Naive thymus-derived CD4-positive, alpha-beta T cell (primary cell): ENCODE data around the gene NWD2. TPM values are rescaled to one million over a fixed set of nuclear protein-coding genes. Genes with fewer than 3 reads are reported as not detected.
"Not testable (repeated sequence)": the region's sequence is repeated elsewhere in the genome, so short reads cannot be mapped to it uniquely, and the experiment has no call there.

Source experiments
- ATAC-seq: fragments of 150-1000 bp; cut with Tn5 transposase; 2 replicates; pipeline ENCODE4 v1.10.0; 2021; ENCODE audit warnings: mild to moderate bottlenecking, moderate library complexity
- CTCF ChIA-PET: fragments of 350-600 bp; sonication (Branson Sonifier 250); formaldehyde crosslinking; loops from one replicate; lab custom pipeline; 2021; ENCODE audit warnings: antibody characterized with exemption; lab: Charles Lee
- POLR2A ChIA-PET: fragments of 350-600 bp; sonication (Branson Sonifier 250); formaldehyde crosslinking; loops from one replicate; lab custom pipeline; 2021; ENCODE audit warnings: antibody characterized with exemption, inconsistent platforms; lab: Charles Lee
- DNase-seq, 9 donors: peaks; one replicate each; pipeline versions ENCODE4 v3.0.0 to v3.0.0-alpha.2; 2020 to 2022; ENCODE audit warnings: mixed read lengths in 1 of 9
- H3K27ac ChIP-seq: one replicate; pipeline ENCODE4 v1.7.0; 2013; ENCODE audit warnings: mild to moderate bottlenecking, low read depth, low read length, moderate library complexity
- H3K27me3 ChIP-seq, 2 donors: one replicate each; pipeline ENCODE4 v1.7.0; 2013; ENCODE audit warnings: low read length in 2 of 2, mild to moderate bottlenecking in 2 of 2, moderate library complexity in 2 of 2; ENCODE audit not compliant: control insufficient read depth in 2 of 2, insufficient read depth in 2 of 2
- H3K36me3 ChIP-seq, 3 experiments: 1 replicate in 2 of 3; 2 replicates in 1 of 3; pipeline ENCODE4 v1.7.0; 2013; ENCODE audit warnings: low read length in 3 of 3, mild to moderate bottlenecking in 3 of 3, moderate library complexity in 1 of 3; ENCODE audit not compliant: insufficient read depth in 3 of 3, control insufficient read depth in 2 of 3
- H3K4me1 ChIP-seq, 2 donors: one replicate each; pipeline ENCODE4 v1.7.0; 2013; ENCODE audit warnings: low read length in 2 of 2, mild to moderate bottlenecking in 2 of 2, moderate library complexity in 1 of 2; ENCODE audit not compliant: control insufficient read depth in 2 of 2, insufficient read depth in 2 of 2
- H3K4me3 ChIP-seq: 2 replicates; pipeline ENCODE4 v1.7.0; 2013; ENCODE audit warnings: mild to moderate bottlenecking, low read length
- H3K9me3 ChIP-seq, 3 experiments: 1 replicate in 2 of 3; 2 replicates in 1 of 3; pipeline ENCODE4 v1.7.0; 2013; ENCODE audit warnings: low read length in 3 of 3; ENCODE audit not compliant: control insufficient read depth in 2 of 3
- H3K27ac Mint-ChIP-seq, 9 donors: one replicate each; pipeline ENCODE4 v1.8.0; 2020 to 2022; ENCODE audit warnings: mixed read lengths in 9 of 9, mild to moderate bottlenecking in 8 of 9, moderate library complexity in 5 of 9, inconsistent platforms in 2 of 9
- H3K27me3 Mint-ChIP-seq, 5 donors: one replicate each; pipeline ENCODE4 v1.8.0; 2021 to 2022; ENCODE audit warnings: mixed read lengths in 5 of 5, mild to moderate bottlenecking in 1 of 5
- H3K36me3 Mint-ChIP-seq, 5 donors: one replicate each; pipeline ENCODE4 v1.8.0; 2020 to 2022; ENCODE audit warnings: mixed read lengths in 5 of 5, mild to moderate bottlenecking in 3 of 5, inconsistent platforms in 1 of 5
- H3K4me1 Mint-ChIP-seq, 7 donors: one replicate each; pipeline ENCODE4 v1.8.0; 2020 to 2022; ENCODE audit warnings: mixed read lengths in 7 of 7, mild to moderate bottlenecking in 3 of 7, inconsistent platforms in 1 of 7
- H3K4me3 Mint-ChIP-seq, 10 donors: one replicate each; pipeline ENCODE4 v1.8.0; 2020 to 2022; ENCODE audit warnings: mild to moderate bottlenecking in 10 of 10, mixed read lengths in 10 of 10, moderate library complexity in 6 of 10, inconsistent platforms in 2 of 10
- H3K9me3 Mint-ChIP-seq, 11 donors: one replicate each; pipeline ENCODE4 v1.8.0; 2020 to 2022; ENCODE audit warnings: mixed read lengths in 11 of 11, mild to moderate bottlenecking in 4 of 11, inconsistent platforms in 1 of 11, moderate library complexity in 1 of 11
- intact Hi-C, 2 donors: fragments of 100-400 bp; cut with micrococcal nuclease; formaldehyde crosslinking; loops; one replicate each; pipeline ENCODE4 v1.15.1; 2023
- microRNA-seq: library from miRNA; unstranded; fragments of <30 nt; microRNA quantifications from one replicate; pipeline ENCODE4 v1.2.0, GENCODE V29; 2022; ENCODE audit warnings: borderline microRNAs expressed
- polyA plus RNA-seq, 2 donors: library from polyadenylated mRNA; unstranded; fragments of 300-500 nt; fragmentation: Illumina TruSeq; gene quantifications; one replicate each; pipeline ENCODE4 v1.2.3, GENCODE V29; 2021
- total RNA-seq, 6 experiments: library from RNA in 5 of 6; stranded (reverse) in 5 of 6; gene quantifications; 1 replicate in 5 of 6; 2 replicates in 1 of 6; pipeline ENCODE4 v1.2.3 and lab custom pipeline; 2021 to 2026

Gene NWD2
- total and polyA plus RNA-seq, 7 experiments from 2014 or later = not detected

GRCh38 chr4:37486166-37486565, 241.6 kb downstream of the NWD2 start:
- DNase-seq (no peak), ATAC-seq (no peak)
- Histone ChIP-seq H3K27me3 (no peaks in the 10 kb centered on the region), H3K36me3 (no peaks in the 10 kb centered on the region), H3K9me3 (no peaks in the 10 kb centered on the region), H3K4me1 (no peaks in the 10 kb centered on the region), H3K4me3 (no peak overlapping the region), H3K27ac (no peak overlapping the region)
- Mint-ChIP-seq H3K4me3 (no peak overlapping the region), H3K4me1 (no peaks in the 10 kb centered on the region), H3K27me3 (peaks cover 0 to 14% (median 7%) of the 10 kb centered on the region in 5 donors), H3K36me3 (peaks cover 0 to 7% (median 0%) of the 10 kb centered on the region in 5 donors), H3K27ac (no peak overlapping the region), H3K9me3 (peaks cover 0 to 8% (median 0%) of the 10 kb centered on the region in 11 donors)
- POLR2A ChIA-PET = no interaction called here
- intact Hi-C loops = no loop called here
- CTCF ChIA-PET = no interaction called here

- DNase-seq (no peak), ATAC-seq (no peak)
- CTCF ChIA-PET = no interaction called here
- Mint-ChIP-seq H3K4me3 (no peak overlapping the region), H3K36me3 (peaks cover 0 to 4% (median 0%) of the 10 kb centered on the region in 5 donors), H3K27ac (no peak overlapping the region), H3K9me3 (peaks cover 0 to 1% (median 0%) of the 10 kb centered on the region in 11 donors), H3K4me1 (no peaks in the 10 kb centered on the region), H3K27me3 (peaks cover 0 to 9% (median 5%) of the 10 kb centered on the region in 5 donors)
- intact Hi-C loops = no loop called here
- Histone ChIP-seq H3K36me3 (no peaks in the 10 kb centered on the region), H3K4me3 (no peak overlapping the region), H3K4me1 (no peaks in the 10 kb centered on the region), H3K9me3 (no peaks in the 10 kb centered on the region), H3K27ac (no peak overlapping the region), H3K27me3 (no peaks in the 10 kb centered on the region)
- POLR2A ChIA-PET = no interaction called here
These were observed 243.1 kb downstream of the NWD2 start for GRCh38 chr4:37487668-37488067.

DNA sequence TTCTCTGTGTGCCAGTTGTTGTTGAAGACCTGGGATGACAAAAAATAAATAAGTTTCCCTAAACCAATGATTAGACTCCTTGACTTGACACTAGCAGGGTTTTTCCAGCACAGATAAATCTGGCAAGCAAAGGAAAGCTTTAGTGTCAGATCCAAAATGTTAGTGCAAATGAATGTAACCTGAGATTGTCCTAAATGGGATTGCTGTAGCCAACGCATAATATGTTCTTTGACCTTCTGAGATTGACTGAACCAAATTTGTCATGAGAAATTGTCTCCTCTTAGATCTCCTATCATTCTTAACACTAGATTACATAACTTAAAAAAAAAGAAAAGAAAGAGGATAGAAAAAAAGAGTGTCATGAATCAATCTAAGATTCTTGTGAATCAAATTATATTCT, 245.2 kb downstream of the NWD2 start:
- Histone ChIP-seq H3K27me3 (no peaks in the 10 kb centered on the region), H3K4me1 (no peaks in the 10 kb centered on the region), H3K27ac (no peak overlapping the region), H3K9me3 (no peaks in the 10 kb centered on the region), H3K36me3 (no peaks in the 10 kb centered on the region), H3K4me3 (no peak overlapping the region)
- intact Hi-C loops = no loop called here
- Mint-ChIP-seq H3K36me3 (no peaks in the 10 kb centered on the region), H3K4me1 (no peaks in the 10 kb centered on the region), H3K27ac (no peak overlapping the region), H3K27me3 (peaks cover 0 to 19% (median 11%) of the 10 kb centered on the region in 5 donors), H3K4me3 (no peak overlapping the region), H3K9me3 (peaks cover 0 to 6% (median 0%) of the 10 kb centered on the region in 11 donors)
- CTCF ChIA-PET = no interaction called here
- ATAC-seq (no peak), DNase-seq (no peak)
- POLR2A ChIA-PET = no interaction called here

- no peaks in the 10 kb centered on the region for H3K4me1 ChIP-seq
- H3K4me3 ChIP-seq = no peak overlapping the region
- Mint-ChIP-seq H3K36me3 (peaks cover 0 to 3% (median 0%) of the 10 kb centered on the region in 5 donors), H3K27ac (no peak overlapping the region), H3K9me3 (peaks cover 0 to 15% (median 4%) of the 10 kb centered on the region in 11 donors), H3K27me3 (peaks cover 0 to 23% (median 15%) of the 10 kb centered on the region in 5 donors), H3K4me3 (no peak overlapping the region), H3K4me1 (no peaks in the 10 kb centered on the region)
- no peak overlapping the region for H3K27ac ChIP-seq
- no peaks in the 10 kb centered on the region for H3K9me3 ChIP-seq
- ChIA-PET POLR2A (no interaction called here), CTCF (no interaction called here)
- DNase-seq (no peak), ATAC-seq (no peak)
- no peaks in the 10 kb centered on the region for H3K27me3 ChIP-seq
- intact Hi-C loops = no loop called here
- no peaks in the 10 kb centered on the region for H3K36me3 ChIP-seq
These were observed 246.1 kb downstream of the NWD2 start for GRCh38 chr4:37490391-37491347.

DNA sequence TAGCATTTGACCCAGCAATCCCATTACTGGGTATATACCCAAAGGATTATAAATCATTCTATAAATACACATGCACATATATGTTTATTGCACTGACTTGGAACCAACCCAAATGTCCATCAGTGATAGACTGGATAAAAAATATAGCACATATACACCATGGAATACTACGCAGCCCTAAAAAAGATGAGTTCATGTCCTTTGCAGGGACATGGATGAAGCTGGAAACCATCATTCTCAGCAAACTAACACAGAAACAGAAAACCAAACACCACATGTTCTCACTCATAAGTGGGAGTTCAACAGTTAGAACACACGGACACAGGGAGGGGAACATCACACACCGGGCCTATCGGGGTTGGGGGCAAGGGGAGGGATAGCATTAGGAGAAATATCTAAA, 250.8 kb downstream of the NWD2 start:
- ATAC-seq, H3K27ac Mint-ChIP-seq, H3K36me3 ChIP-seq, H3K36me3 Mint-ChIP-seq, H3K4me3 Mint-ChIP-seq, H3K27me3 ChIP-seq, H3K9me3 ChIP-seq, POLR2A ChIA-PET, DNase-seq, H3K4me3 ChIP-seq, H3K27ac ChIP-seq, H3K4me1 ChIP-seq, H3K4me1 Mint-ChIP-seq, intact Hi-C loops: not testable (repeated sequence)
- peaks cover 0 to 23% (median 8%) of the 10 kb centered on the region in 5 donors for H3K27me3 Mint-ChIP-seq
- peaks cover 4 to 61% (median 14%) of the 10 kb centered on the region in 11 donors for H3K9me3 Mint-ChIP-seq
- CTCF ChIA-PET = interaction anchor here (0.7 kb wide), 1 partner anchor 958 kb away, joined by 3 read pairs; no protein-coding TSS in a partner anchor

Small RNA genes lying within 50 kb of the gene (microRNA-seq; reads per million reads assigned to microRNA genes)
- not detected for gene MIR4801
